A549 (cell line): ENCODE data around the gene CALN1.

ENCODE experiments used
- CBX2 ChIP-seq: fragments of 200-600 bp; sonication (generic); IDR thresholded peaks from 2 replicates; pipeline ENCODE4 v1.6.1; 2016; ENCODE audit warnings: low read depth, mild to moderate bottlenecking, borderline replicate concordance
- EP300 ChIP-seq, 2 experiments: fragments of >200 bp; sonication (Bioruptor Twin); formaldehyde crosslinking; IDR thresholded peaks; 2 replicates in 1 of 2; 3 replicates in 1 of 2; pipeline ENCODE4 v1.6.1; 2016 to 2017
- RARB ChIP-seq: fragments of 250-450 bp; sonication (Bioruptor Pico); IDR thresholded peaks from 2 replicates; pipeline ENCODE4 v1.8.0; 2021; ENCODE audit warnings: mild to moderate bottlenecking, moderate library complexity
- TP53 ChIP-seq: fragments of 250-450 bp; sonication (Bioruptor Pico); IDR thresholded peaks from 2 replicates; pipeline ENCODE4 v1.5.0; 2021; ENCODE audit warnings: mild to moderate bottlenecking, moderate library complexity
- TF ChIP-seq, protein P1 (sequence below): IDR thresholded peaks from 2 replicates; pipeline ENCODE4 v1.6.1; 2012
- TF ChIP-seq, protein P2 (sequence below): fragments of >200 bp; sonication (Bioruptor Twin); formaldehyde crosslinking; IDR thresholded peaks from 3 replicates; pipeline ENCODE4 v1.5.1; 2016

DNA sequence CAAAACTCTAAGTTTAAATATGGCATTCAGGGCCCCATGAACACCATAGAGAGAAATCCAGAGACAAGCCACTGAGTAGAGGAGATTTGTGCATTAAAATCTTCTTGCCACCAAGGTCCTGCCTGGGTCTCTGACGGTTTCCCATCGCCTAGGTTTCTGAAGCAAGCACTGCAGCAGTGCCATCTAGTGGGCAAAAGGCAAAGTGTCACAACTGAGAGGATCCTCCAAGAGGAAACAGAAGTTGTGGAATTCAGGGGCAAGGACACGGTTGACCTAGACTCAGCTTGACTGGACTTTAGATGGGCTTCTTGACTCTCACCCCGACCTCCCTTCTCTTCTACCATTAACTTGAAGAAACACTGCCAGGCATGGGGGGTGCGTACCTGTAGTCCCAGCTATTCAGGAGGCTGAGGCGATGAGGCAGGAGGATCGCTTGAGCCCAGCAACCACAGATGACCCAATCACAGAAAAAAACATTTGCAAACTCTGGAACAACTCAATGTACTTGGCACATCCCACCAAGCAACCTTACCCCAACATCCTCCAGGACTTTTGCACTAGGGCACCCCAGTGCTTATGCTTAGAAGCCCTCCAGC is 676.1 kb downstream of the CALN1 start:
- TF ChIP-seq CBX2 (no peak), EP300 (IDR thresholded peaks at IDR 0.05) (no peak), RARB (CRISPR knock-in tag) (no peak), TP53 (CRISPR knock-in tag) (no peak)
- TF ChIP-seq, protein P1, sequence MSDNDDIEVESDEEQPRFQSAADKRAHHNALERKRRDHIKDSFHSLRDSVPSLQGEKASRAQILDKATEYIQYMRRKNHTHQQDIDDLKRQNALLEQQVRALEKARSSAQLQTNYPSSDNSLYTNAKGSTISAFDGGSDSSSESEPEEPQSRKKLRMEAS = no peak
- TF ChIP-seq, protein P2, sequence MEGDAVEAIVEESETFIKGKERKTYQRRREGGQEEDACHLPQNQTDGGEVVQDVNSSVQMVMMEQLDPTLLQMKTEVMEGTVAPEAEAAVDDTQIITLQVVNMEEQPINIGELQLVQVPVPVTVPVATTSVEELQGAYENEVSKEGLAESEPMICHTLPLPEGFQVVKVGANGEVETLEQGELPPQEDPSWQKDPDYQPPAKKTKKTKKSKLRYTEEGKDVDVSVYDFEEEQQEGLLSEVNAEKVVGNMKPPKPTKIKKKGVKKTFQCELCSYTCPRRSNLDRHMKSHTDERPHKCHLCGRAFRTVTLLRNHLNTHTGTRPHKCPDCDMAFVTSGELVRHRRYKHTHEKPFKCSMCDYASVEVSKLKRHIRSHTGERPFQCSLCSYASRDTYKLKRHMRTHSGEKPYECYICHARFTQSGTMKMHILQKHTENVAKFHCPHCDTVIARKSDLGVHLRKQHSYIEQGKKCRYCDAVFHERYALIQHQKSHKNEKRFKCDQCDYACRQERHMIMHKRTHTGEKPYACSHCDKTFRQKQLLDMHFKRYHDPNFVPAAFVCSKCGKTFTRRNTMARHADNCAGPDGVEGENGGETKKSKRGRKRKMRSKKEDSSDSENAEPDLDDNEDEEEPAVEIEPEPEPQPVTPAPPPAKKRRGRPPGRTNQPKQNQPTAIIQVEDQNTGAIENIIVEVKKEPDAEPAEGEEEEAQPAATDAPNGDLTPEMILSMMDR = peak; percentile 72
